ENCODE results near the gene PLCH1.

Gene PLCH1

GRCh38 chr3:155743606-155744005 lies 1.3 kb downstream of the PLCH1 start:
- DNase-seq, result no peak

DNA sequence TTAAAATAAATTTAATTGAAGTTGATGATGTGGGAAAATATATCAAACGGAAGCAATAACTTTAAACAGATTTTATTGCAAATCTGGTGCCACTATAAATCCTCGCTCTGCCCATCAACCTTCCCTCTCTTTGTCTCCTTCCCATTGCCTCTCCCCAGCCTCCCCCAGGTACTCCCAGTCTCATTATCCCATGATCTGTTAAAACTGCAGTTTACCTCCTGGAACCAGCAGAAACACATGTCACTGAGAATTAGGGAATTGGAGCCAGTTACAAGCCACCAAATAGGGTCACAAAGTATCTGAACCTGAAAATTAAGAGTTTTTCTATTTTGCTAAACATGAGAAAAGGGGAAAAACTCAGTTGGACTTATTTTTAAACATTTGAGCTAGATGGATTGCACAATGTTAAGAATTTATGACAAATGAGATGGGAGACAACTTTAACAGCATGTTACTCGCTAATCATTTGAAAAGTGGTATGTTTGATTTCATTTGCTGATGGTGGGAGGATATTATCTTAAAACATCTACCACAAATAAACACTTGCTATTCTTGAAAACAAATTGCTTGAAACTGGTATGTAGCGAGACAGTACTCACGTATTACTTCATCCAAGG lies 2.4 kb downstream of the PLCH1 start:
- DNase-seq, result no peak

GRCh38 chr3:155741603-155742002 lies 3.3 kb downstream of the PLCH1 start:
- no peak for DNase-seq

DNA sequence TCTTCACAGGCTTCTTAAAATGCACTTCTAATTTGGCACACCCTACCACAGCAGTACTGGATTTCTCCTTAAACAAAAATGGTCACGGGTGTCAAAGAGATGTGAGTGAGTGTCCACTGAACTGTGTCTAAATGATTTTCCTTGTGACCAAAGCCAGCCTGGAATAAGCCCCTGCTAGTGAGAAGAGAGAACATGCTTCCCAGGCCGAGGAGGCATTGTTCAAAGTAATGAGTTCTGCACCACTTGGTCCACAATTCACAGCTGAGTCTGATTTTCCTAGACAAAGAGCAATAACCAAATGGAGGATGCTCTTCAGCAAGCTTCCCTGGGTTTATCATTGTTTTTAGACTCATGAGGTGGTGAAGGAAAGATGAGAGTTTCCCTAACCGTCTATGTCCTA lies 3.8 kb downstream of the PLCH1 start:
- DNase-seq, result no peak

- DNase-seq, result no peak
Observed at GRCh38 chr3:155739154-155739553, 5.7 kb downstream of the PLCH1 start.

DNA sequence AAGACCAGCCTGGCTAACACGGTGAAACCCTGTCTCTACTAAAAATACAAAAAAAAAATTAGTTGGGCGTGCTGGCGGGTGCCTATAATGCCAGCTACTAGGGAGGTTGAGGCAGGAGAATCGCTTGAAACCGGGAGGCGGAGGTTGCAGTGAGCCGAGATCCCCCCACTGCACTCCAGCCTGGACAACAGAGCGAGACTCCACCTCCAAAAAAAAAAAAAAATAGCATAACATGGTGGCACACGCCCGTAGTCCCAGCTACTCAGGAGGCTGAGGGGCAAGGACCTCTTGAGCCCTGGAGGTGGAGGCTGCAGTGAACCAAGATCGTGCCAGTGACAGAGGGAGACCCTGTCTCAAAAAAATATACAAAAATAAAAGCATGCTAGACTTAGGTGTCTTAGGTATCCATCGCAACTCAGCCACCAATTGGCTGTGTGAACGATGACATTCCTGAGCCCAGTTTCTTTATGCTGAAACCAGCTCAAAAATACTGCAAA lies 6.2 kb downstream of the PLCH1 start:
- no peak for DNase-seq

DNA sequence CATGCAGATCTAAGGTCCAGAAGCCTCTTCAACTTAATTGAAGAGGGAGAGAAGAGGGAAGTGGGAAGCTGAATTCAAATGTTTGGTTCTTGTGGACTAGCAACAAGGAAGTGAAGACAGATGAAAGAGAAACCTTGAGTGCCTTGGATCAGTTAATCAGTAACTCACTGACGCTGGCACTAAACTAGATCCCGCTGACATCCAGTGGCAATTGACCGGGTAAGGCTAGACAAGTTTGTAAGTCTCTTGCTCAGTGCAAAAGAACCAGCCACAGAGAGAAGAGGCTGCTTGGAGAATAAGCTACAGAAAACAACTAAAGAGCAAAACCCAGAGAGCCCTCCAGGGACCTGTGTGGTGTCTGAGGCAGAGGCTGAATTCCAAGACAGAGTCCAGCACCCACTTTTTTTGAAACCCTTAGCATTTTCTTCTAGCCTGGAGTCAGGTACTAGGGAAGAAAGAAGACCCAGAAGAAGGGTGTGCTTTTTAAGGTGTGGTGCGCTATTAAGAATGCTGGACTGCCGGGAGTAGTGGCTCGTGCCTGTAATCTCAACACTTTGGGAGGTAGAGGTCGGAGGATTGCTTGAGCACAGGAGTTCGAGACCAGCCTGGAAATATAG lies 6.9 kb downstream of the PLCH1 start:
- DNase-seq, result no peak

DNA sequence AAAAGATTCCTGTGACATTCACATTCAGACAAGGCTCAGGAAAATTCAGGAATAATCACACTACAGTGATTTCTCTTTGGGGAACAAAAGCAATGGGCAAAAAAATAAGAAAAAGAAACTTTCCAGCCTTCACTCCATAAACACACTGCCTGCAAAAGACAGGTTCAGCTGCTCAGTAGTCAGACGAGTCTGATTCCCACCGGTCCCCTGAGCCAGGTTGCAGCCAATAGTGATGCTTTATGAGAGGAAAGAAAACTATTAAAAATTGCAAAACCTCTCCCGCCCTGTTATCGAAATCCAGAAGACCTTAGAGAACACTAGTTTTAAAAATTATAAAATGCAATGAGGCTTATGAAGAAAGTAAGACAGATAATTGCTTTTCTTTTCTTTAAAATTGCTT lies 8.5 kb downstream of the PLCH1 start:
- DNase-seq, result no peak

GRCh38 chr3:155730843-155731242 lies 14.0 kb downstream of the PLCH1 start:
- no peak for DNase-seq

- no peak for DNase-seq
Observed at GRCh38 chr3:155727836-155728235, 17.0 kb downstream of the PLCH1 start.

DNA sequence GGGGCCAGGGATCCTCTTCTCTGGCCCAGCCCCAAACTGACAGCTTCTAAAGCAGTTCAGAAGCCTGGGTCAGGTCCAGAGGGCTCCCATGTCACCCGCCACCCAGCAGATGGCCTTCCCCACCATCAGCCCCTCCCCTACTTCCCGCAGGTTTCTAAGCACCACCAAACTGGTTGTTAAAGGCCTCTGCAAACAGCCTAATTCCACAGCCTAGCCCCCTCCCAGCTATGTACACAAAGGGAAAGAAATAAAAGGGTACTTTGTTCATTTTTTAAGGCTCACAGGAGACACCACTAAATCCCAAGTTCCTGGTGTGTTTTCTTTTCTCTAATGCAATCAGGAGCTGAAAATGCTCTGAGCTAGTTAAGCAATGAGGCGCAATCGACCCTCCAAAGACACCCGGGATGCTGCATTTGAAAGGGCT lies 30.6 kb downstream of the PLCH1 start:
- DNase-seq, result no peak

DNA sequence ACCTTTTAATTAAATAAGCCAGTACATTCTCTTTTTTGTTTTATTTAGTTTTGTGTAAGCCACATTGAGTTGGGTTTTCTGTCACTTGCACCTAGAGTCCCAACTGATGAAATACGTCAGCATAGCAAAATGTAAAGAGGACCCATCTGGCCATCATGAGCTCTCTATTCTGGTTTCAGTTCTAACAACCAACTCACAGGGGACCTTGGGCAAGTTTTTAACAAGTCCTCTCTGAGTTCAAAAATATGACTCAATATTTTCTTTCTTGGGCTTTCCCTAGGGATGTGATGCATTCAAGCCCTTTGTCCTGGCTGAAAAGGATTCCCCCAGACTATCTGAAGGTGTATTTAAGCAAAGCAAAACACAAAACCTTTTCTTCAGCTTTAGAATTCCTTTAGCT lies 32.9 kb downstream of the PLCH1 start:
- no peak for DNase-seq

- no peak for DNase-seq
Observed at GRCh38 chr3:155704771-155705559, 39.9 kb downstream of the PLCH1 start.

GRCh38 chr3:155704061-155704460 lies 40.8 kb downstream of the PLCH1 start:
- DNase-seq, result no peak

DNA sequence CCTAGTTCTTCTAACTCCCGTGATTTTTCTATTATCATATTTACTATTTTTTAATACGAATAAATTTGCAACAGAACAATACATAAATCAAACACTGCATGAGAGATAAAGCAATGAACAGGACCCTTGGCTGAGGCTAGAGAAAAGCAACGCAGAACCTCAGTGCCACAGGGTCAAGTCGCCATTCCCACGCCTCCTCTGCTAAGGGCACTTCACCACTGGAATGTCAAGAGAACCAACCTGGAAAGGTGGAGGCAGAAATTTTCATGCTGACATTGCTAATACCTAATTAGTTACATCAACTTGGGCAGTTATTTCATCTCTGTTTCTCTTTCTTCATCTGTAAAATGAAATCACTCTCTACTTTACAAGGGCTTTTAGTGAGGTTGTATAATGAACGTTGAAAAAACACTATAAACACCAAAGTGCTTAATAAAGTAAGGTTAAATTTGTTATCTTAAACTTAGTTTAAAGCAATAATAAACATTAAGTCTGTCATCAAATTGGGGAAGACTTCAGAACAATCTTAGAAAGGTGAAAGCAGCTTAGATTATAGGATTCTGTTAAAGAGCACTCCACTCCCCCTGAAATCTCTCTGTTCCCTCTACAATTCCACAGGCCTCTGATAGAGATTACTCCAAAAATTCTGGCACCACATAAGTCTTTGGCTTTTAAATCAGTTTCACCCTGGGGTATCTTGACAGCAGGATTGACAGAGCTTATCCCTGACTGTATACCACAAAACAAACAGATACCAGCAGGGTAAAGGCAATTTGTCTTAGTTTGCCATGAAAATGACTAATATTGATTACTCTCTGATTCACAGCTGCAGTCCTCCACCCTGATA lies 41.9 kb downstream of the PLCH1 start:
- no peak for DNase-seq

DNA sequence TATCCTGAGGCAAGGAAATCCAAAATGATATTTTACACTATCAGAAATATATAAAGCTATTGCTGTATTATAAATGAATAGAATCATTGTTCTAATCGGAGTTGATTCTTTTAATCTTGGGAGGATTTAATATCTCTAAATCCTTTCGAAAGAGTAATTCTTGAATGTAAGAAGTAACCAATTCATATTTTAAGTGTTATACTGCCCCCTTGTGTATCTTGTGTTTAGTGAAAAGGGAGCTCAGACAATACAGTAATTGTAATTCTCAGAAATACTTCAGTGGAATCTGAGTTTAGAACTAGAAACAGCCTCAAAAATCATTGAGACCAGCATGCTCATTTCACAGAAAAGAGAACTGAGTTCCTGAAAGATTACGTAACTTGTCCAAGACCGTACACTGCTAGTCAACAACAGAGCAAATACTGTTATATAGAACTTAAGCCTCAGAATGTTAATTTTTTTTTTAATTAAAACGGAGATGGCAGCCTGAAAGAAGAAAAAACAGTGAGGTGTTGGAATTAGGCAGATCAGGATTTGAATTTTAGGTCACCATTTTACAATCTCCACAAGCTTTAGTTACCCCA lies 42.9 kb downstream of the PLCH1 start:
- no peak for DNase-seq

DNA sequence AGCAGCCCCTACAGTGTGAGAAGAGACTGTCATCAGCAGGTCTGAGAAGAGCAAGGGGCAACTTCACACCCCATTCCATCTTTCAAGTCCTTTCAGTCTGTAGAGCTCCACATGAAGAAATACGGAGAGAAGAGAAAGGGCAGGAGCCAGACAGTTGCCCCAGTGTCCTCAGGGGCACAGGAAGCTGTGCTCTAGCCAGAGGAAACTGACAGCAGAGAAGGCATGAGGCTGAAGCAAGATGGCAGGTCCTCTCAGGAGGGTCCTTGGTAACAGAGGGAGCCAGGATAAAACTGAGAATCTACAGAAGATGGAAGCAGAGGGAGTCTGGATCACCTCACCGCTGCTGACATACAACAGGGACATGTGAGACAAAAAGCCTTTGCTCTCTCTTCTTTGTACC lies 47.3 kb downstream of the PLCH1 start:
- no peak for DNase-seq

- DNase-seq, result no peak
Observed at GRCh38 chr3:155690921-155691320, 54.0 kb downstream of the PLCH1 start.

DNA sequence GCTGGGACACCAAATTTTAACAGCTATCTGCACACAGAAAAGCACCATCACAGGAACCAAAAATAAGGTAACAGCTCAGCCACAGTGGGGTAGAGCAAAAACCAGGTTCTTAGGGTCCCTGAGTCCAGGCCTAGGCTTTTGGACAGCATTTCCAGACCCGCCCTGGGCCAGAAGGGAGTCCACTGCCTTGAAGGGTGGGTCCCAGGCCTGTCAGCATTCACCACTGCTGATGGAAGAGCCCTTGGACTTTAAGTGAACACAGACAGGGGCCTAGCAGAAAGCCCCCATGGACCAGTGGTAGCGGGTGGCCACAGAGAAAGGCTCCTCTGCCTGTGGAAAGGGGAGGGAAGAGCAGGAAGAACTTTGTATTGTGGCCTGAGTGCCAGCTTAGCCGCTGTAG lies 56.4 kb downstream of the PLCH1 start:
- no peak for DNase-seq

- no peak for DNase-seq
Observed at GRCh38 chr3:155683344-155683720, 61.5 kb downstream of the PLCH1 start.

DNA sequence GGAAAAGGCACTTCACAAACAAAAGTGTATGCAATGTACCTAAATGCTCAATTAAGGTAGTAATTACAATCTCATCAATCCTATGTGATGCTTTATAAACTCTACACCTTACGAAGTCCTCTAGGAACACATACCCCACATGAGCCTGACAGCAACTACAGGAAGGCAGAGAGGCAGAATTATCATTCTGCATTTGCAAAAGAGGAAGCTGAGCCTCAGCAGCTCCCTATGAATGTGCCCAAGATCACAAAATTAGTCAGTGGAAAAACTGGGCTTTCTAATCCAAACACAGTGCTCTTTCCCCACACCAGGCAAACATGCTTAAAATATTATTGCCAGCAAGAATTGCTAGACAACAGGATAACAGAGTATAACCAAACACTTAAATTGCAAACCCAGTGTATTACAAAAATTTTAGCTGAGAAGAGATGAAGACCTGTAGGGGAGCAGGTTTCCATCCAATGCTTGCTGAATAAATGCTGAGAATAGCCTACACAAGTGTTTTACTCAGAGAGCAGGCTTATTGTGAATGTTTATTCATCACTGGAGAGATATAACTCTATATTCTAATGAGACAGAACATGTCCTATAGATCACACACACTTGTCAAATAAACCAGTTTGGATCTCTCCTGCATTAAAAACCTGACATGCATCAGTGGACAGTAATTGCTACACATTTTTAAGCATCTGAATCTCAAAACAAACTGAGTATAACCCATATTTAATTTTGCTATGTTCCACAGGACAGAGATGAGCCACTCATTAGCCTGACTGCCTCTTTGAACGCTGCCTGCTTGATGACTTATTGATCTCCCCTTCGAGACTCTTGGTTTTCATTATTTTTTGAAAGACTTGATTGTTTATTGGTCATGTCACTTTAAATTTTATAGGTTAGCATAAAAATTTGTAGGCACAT lies 62.2 kb downstream of the PLCH1 start:
- DNase-seq, result no peak
